MM.1S (cell line): ENCODE results near the gene EPDR1.

ENCODE experiments used
- DNase-seq: peaks from one replicate; pipeline ENCODE4 v3.0.0-alpha.2; 2015
- H2AFZ ChIP-seq: fragments of 300-600 bp; sonication (generic); 2 replicates; pipeline ENCODE4 v1.6.0; 2016; ENCODE audit warnings: antibody characterized with exemption, low read length
- H3F3A ChIP-seq: fragments of 300-600 bp; sonication (generic); 2 replicates; pipeline ENCODE4 v1.6.1; 2016; ENCODE audit warnings: mild to moderate bottlenecking, antibody characterized with exemption, low read length, moderate library complexity, mixed read lengths; ENCODE audit not compliant: insufficient read depth
- H3K27ac ChIP-seq: fragments of 300-600 bp; sonication (generic); 2 replicates; pipeline ENCODE4 v1.5.1; 2016; ENCODE audit warnings: mild to moderate bottlenecking, low read length
- H3K27me3 ChIP-seq: fragments of 300-600 bp; sonication (generic); replicated peaks from 2 replicates; pipeline ENCODE4 v1.6.0; 2016; ENCODE audit warnings: low read length; ENCODE audit not compliant: insufficient read depth
- H3K36me3 ChIP-seq: fragments of 300-600 bp; sonication (generic); replicated peaks from 2 replicates; pipeline ENCODE4 v1.6.1; 2016; ENCODE audit warnings: mild to moderate bottlenecking, low read length, mixed read lengths; ENCODE audit not compliant: insufficient read depth
- H3K4me1 ChIP-seq: fragments of 300-600 bp; sonication (generic); 2 replicates; pipeline ENCODE4 v1.6.1; 2016; ENCODE audit warnings: low read length, mixed read lengths
- H3K4me2 ChIP-seq: fragments of 300-600 bp; sonication (generic); 2 replicates; pipeline ENCODE4 v1.6.0; 2016; ENCODE audit warnings: low read depth, low read length
- H3K4me3 ChIP-seq: fragments of 300-600 bp; sonication (generic); 2 replicates; pipeline ENCODE4 v1.5.1; 2016; ENCODE audit warnings: low read length, mixed read lengths
- H3K79me2 ChIP-seq: fragments of 300-600 bp; sonication (generic); 2 replicates; pipeline ENCODE4 v1.6.1; 2016; ENCODE audit warnings: mixed run types, low read length, mixed read lengths
- H3K9ac ChIP-seq: fragments of 300-600 bp; sonication (generic); 2 replicates; pipeline ENCODE4 v1.6.1; 2016; ENCODE audit warnings: low read length, mixed read lengths
- H3K9me2 ChIP-seq: fragments of 300-600 bp; sonication (generic); replicated peaks from 2 replicates; pipeline ENCODE4 v1.6.1; 2016; ENCODE audit warnings: mild to moderate bottlenecking, low read length, mixed read lengths; ENCODE audit not compliant: insufficient read depth
- H3K9me3 ChIP-seq: fragments of 300-600 bp; sonication (generic); replicated peaks from 2 replicates; pipeline ENCODE4 v1.6.1; 2016; ENCODE audit warnings: mild to moderate bottlenecking, low read length, mixed read lengths; ENCODE audit not compliant: insufficient read depth
- H4K20me1 ChIP-seq: fragments of 300-600 bp; sonication (generic); 2 replicates; pipeline ENCODE4 v1.6.1; 2016; ENCODE audit warnings: mild to moderate bottlenecking, low read length, moderate library complexity, mixed read lengths; ENCODE audit not compliant: insufficient read depth
- EZH2 ChIP-seq: fragments of 300-600 bp; sonication (generic); optimal IDR thresholded peaks from 2 replicates; pipeline ENCODE3; 2017; ENCODE audit warnings: low read depth, mild to moderate bottlenecking, antibody characterized with exemption, low read length, mixed read lengths
- EZH2phosphoT487 ChIP-seq: fragments of 300-600 bp; sonication (generic); IDR thresholded peaks from 2 replicates; pipeline ENCODE4 v1.6.1; 2018; ENCODE audit warnings: antibody characterized with exemption, low read length
- TF ChIP-seq, protein P1 (sequence below): fragments of 300-600 bp; sonication (generic); IDR thresholded peaks from 2 replicates; pipeline ENCODE4 v1.5.1; 2016; ENCODE audit warnings: antibody characterized with exemption, low read length, mixed read lengths

Gene EPDR1

DNA sequence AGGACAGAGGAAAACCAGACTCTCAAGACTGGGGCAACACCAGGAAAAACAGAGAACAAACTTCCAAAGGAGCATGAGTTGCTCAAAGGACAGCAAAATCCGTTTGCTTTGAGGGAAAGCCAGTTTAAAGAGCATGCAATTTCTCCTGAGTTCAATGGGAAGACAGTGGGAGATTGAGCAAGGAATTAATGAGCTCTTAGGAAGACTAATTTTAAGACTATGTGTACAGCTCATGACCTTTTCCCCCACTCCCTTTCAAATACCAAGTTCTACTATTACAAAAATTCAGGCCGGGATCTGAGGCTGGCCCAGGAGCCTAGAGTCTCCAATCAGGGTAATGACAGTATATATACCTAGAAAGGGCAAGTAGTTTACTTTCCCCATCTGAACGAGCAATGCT is 79.2 kb downstream of the EPDR1 start:
- DNase-seq: no peak
- H3K4me3 ChIP-seq: no peak overlapping the region
- no peaks in the 10 kb centered on the region for H3K79me2 ChIP-seq
- H4K20me1 ChIP-seq: no peaks in the 10 kb centered on the region
- H3K27me3 ChIP-seq: no peaks in the 10 kb centered on the region
- no peak overlapping the region for H3K27ac ChIP-seq
- H3K9ac ChIP-seq: no peak overlapping the region
- no peaks in the 10 kb centered on the region for H3K4me1 ChIP-seq
- no peaks in the 10 kb centered on the region for H3K9me3 ChIP-seq
- no peaks in the 10 kb centered on the region for H3K9me2 ChIP-seq
- TF ChIP-seq EZH2phosphoT487: no peak
- TF ChIP-seq EZH2: no peak
- TF ChIP-seq, protein P1, sequence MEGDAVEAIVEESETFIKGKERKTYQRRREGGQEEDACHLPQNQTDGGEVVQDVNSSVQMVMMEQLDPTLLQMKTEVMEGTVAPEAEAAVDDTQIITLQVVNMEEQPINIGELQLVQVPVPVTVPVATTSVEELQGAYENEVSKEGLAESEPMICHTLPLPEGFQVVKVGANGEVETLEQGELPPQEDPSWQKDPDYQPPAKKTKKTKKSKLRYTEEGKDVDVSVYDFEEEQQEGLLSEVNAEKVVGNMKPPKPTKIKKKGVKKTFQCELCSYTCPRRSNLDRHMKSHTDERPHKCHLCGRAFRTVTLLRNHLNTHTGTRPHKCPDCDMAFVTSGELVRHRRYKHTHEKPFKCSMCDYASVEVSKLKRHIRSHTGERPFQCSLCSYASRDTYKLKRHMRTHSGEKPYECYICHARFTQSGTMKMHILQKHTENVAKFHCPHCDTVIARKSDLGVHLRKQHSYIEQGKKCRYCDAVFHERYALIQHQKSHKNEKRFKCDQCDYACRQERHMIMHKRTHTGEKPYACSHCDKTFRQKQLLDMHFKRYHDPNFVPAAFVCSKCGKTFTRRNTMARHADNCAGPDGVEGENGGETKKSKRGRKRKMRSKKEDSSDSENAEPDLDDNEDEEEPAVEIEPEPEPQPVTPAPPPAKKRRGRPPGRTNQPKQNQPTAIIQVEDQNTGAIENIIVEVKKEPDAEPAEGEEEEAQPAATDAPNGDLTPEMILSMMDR: no peak
- no peak overlapping the region for H2AFZ ChIP-seq
- H3K36me3 ChIP-seq: no peaks in the 10 kb centered on the region
- no peaks in the 10 kb centered on the region for H3F3A ChIP-seq
- H3K4me2 ChIP-seq: no peak overlapping the region

DNA sequence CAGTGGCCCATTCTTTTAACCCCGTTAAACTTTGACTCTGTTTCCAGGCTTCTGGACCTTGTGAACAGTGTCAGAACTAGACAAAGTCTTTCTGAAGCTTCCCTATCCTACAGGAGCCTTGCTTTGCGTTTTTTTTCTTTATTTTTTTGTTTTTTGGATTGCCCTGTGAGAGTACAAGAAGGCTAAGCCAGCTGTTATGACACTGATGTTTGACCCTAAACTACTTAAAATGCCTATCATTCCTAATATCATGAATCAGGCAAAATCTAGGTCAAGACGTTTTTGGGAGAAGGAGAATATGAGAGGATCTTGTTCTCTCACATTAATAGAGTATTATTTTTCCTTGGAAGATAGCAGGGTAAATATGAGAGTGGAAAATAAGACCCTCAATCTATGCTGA is 79.8 kb downstream of the EPDR1 start:
- Histone ChIP-seq H3K4me2 (no peak overlapping the region), H3K79me2 (no peaks in the 10 kb centered on the region), H3F3A (no peaks in the 10 kb centered on the region), H3K27me3 (no peaks in the 10 kb centered on the region), H4K20me1 (no peaks in the 10 kb centered on the region), H3K9ac (no peak overlapping the region), H3K9me3 (no peaks in the 10 kb centered on the region), H3K36me3 (no peaks in the 10 kb centered on the region), H3K9me2 (no peaks in the 10 kb centered on the region), H3K4me1 (no peaks in the 10 kb centered on the region), H2AFZ (no peak overlapping the region), H3K4me3 (no peak overlapping the region), H3K27ac (no peak overlapping the region)
- no peak for DNase-seq
- TF ChIP-seq, protein P1: no peak
